ENCODE data around the gene FAM227A. TPM values are rescaled to one million over a fixed set of nuclear protein-coding genes. Genes with fewer than 3 reads are reported as not detected.
"Not testable (repeated sequence)": the region's sequence is repeated elsewhere in the genome, so short reads cannot be mapped to it uniquely, and the experiment has no call there.

FAM227A gene
- total and polyA plus RNA-seq, 2 of the 13 experiments (the other 11 are each of a cell fraction or from before 2014, with no cell fraction given): 1.0 to 1.5 TPM

- H3K4me1 ChIP-seq (ENCODE audit: insufficient read depth, low read length); intact Hi-C loops (cut with micrococcal nuclease; ENCODE audit: unreplicated experiment); BruUV-seq (replicated peaks); H3K4me3 ChIP-seq (replicated peaks in 1 of 3; ENCODE audit: insufficient read depth in 1 of 3, low read depth in 2 of 3, low read length in 3 of 3); CTCF ChIA-PET (ENCODE audit: low intra/inter-chr PET ratio, low total read pairs); H3K27ac ChIP-seq (ENCODE audit: extremely low read length, insufficient read depth, low read length); H3K36me3 ChIP-seq (replicated peaks in 1 of 2; ENCODE audit: control insufficient read depth in 1 of 2, insufficient read depth in 2 of 2, low read length in 2 of 2); DNase-seq (ENCODE audit: low spot score); POLR2A ChIA-PET; H3K27me3 ChIP-seq (ENCODE audit: control insufficient read depth in 1 of 2, insufficient read depth in 2 of 2, low read length in 2 of 2); H4K20me1 ChIP-seq (ENCODE audit: insufficient read depth, low read length); H3K9me3 ChIP-seq (ENCODE audit: low read length); H3K4me2 ChIP-seq (ENCODE audit: low read depth, low read length); in situ Hi-C loops (cut with HindIII; ENCODE audit: extremely low pct_ligation_motif_present, low pct_unique_long_range_greater_than_20kb); H2AFZ ChIP-seq (ENCODE audit: low read length); H3K9ac ChIP-seq (ENCODE audit: insufficient read depth, low read depth, low read length); H3K79me2 ChIP-seq (ENCODE audit: insufficient read depth, low read length); TF ChIP-seq CREB1 (CRISPR knock-in tag; IDR thresholded peaks at IDR 0.05): not testable (repeated sequence)
- FAIRE-seq (peak; percentile 98), ATAC-seq (peak; percentile 83)
- WGBS (ENCODE audit: low lambda C conversion rate): 80% methylated on average over 5 of the region's 5 CpGs
- TF ChIP-seq CREB1 (IDR thresholded peaks at IDR 0.05) (peak; percentile 73), FOXK2 (IDR thresholded peaks at IDR 0.05) (peak; percentile 25; the same call in 1 of the 2 replicates)
These were observed 11.9 kb downstream of the FAM227A start for GRCh38 chr22:38644245-38644644.

- H3K9ac ChIP-seq (ENCODE audit: insufficient read depth, low read depth, low read length): no peak overlapping the region
- TF ChIP-seq YY1 (IDR thresholded peaks at IDR 0.05; ENCODE audit: insufficient read depth, insufficient replicate concordance, low read depth, low read length) (no peak), REL (CRISPR knock-in tag; conservative IDR thresholded peaks at IDR 0.05) (no peak), ZNF761 (CRISPR knock-in tag; conservative IDR thresholded peaks at IDR 0.05) (no peak), SKI (IDR thresholded peaks at IDR 0.05; ENCODE audit: partially characterized antibody) (no peak)
- no peaks in the 10 kb centered on the region for H3K79me2 ChIP-seq (ENCODE audit: insufficient read depth, low read length)
- BruUV-seq (replicated peaks): no TSS peak
- H3K36me3 ChIP-seq (replicated peaks in 1 of 2; ENCODE audit: control insufficient read depth in 1 of 2, insufficient read depth in 2 of 2, low read length in 2 of 2): no peaks in the 10 kb centered on the region
- no peaks in the 10 kb centered on the region for H3K9me3 ChIP-seq (ENCODE audit: low read length)
- no peak overlapping the region for H3K27ac ChIP-seq (ENCODE audit: extremely low read length, insufficient read depth, low read length)
- in situ Hi-C loops (cut with HindIII; ENCODE audit: extremely low pct_ligation_motif_present, low pct_unique_long_range_greater_than_20kb) (no loop called here), intact Hi-C loops (cut with micrococcal nuclease; ENCODE audit: unreplicated experiment) (no loop called here)
- no peaks in the 10 kb centered on the region for H3K27me3 ChIP-seq (ENCODE audit: control insufficient read depth in 1 of 2, insufficient read depth in 2 of 2, low read length in 2 of 2)
- ChIA-PET POLR2A (no interaction called here), CTCF (ENCODE audit: low intra/inter-chr PET ratio, low total read pairs) (no interaction called here)
- no peak for DNase-seq (ENCODE audit: low spot score)
- no peaks in the 10 kb centered on the region for H4K20me1 ChIP-seq (ENCODE audit: insufficient read depth, low read length)
- 94% methylated on average over 13 of the region's 13 CpGs for WGBS (ENCODE audit: low lambda C conversion rate)
- peaks cover 13% of the 10 kb centered on the region for H3K4me1 ChIP-seq (ENCODE audit: insufficient read depth, low read length)
- no peak overlapping the region for H3K4me3 ChIP-seq (replicated peaks in 1 of 3; ENCODE audit: insufficient read depth in 1 of 3, low read depth in 2 of 3, low read length in 3 of 3)
- no peak for FAIRE-seq
- H2AFZ ChIP-seq (ENCODE audit: low read length): no peak overlapping the region
- ATAC-seq: no peak
- H3K4me2 ChIP-seq (ENCODE audit: low read depth, low read length): no peak overlapping the region
These were observed 14.6 kb downstream of the FAM227A start for GRCh38 chr22:38641476-38642040.

Data from HepG2 (cell line).